GM18507 (cell line): ENCODE measurements around the gene CDKN2B.
"Not testable (repeated sequence)": the region's sequence is repeated elsewhere in the genome, so short reads cannot be mapped to it uniquely, and the experiment has no call there.

ENCODE experiments used
- DNase-seq: peaks from one replicate; pipeline ENCODE4 v3.0.0; 2011; ENCODE audit warnings: low read depth; ENCODE audit not compliant: insufficient read length; ENCODE audit errors: extremely low spot score
- FAIRE-seq: peaks from 2 replicates; lab custom pipeline; 2011; peaks lifted over from hg19 to GRCh38; lab: Jason Lieb, UNC

The CDKN2B gene

DNA sequence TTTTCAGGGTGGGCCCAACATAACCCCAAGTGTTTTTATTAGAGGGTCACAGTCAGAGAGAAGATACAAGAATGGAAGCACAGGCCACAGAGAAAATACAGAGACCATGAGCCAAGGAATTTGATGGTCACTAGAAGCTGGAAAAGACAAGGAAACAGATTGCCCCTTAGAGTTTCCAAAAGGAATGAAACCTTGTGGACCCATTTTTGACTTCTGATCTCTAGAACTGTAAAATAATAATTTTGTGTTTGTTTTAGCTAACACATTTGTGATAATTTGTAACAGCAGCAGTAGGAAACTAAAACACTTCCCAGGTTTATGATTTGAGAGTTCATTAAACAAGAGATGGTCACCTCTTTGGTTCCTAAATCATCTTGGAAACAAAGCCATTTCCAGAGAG is 36.7 kb downstream of the CDKN2B start:
- DNase-seq: no peak
- FAIRE-seq: no peak

DNA sequence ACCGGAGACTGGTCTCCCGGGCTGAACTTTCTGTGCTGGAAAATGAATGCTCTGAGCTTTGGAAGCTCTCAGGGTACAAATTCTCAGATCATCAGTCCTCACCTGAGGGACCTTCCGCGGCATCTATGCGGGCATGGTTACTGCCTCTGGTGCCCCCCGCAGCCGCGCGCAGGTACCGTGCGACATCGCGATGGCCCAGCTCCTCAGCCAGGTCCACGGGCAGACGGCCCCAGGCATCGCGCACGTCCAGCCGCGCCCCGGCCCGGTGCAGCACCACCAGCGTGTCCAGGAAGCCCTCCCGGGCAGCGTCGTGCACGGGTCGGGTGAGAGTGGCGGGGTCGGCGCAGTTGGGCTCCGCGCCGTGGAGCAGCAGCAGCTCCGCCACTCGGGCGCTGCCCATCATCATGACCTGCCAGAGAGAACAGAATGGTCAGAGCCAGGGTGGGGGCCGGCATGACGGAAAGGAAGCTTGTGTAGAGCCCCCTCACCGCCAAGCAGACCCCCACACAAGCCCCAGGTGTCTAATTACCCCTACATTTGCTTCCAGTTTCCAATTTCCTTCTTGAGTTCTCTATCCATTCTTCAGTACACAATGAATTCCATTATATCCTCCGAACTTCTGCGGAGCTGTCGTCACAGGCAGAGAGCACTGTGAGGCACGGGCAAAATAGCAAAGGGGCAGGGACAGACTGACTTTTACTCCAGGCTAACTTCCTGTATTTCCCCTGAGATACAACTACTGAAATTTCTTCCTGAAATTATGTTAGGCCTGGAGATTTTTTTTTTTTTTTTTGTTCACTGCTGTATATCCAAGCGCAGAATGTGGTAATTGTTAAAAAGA is 38.1 kb downstream of the CDKN2B start:
- FAIRE-seq: no peak
- DNase-seq: no peak

DNA sequence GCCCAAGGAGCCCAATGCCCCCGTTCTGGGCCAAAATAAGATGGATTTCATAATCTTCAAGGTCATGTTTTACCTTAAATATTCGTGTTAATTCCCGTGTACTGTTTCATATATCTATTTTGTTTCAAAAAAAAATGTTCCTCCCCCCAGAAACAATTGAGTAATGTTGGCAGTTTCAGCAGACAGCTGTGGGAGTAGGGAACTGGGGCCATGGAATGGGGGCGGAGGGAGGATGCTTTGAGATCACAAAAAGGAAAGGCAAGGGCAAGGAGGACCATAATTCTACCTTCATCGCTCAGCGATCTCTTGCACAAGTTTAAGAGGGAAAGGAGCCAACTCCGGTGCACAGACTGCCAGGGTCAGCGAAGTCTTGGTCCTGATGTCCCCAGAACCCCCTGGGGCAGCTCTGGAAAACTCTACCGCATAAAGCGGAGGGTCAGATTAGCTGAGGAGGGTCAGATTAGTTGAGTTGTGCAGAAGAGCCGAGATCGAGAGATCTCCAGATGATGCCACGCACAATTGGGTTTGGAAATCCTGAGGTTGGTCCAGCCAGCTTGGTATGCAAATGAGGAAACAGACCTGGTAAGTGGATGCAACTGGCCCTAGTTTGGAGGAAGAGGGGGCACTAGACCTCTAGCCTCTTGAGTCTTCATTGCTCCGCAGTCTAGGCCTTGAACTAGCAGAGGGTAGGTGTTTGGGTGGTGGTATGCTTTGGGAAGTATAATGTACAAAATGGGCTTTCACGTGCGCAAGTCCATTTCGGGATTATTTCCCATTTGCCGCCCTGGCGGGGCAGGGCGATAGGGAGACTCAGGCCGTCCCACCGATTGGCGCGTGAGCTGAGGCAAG is 38.9 kb downstream of the CDKN2B start:
- no peak for FAIRE-seq
- DNase-seq: no peak

DNA sequence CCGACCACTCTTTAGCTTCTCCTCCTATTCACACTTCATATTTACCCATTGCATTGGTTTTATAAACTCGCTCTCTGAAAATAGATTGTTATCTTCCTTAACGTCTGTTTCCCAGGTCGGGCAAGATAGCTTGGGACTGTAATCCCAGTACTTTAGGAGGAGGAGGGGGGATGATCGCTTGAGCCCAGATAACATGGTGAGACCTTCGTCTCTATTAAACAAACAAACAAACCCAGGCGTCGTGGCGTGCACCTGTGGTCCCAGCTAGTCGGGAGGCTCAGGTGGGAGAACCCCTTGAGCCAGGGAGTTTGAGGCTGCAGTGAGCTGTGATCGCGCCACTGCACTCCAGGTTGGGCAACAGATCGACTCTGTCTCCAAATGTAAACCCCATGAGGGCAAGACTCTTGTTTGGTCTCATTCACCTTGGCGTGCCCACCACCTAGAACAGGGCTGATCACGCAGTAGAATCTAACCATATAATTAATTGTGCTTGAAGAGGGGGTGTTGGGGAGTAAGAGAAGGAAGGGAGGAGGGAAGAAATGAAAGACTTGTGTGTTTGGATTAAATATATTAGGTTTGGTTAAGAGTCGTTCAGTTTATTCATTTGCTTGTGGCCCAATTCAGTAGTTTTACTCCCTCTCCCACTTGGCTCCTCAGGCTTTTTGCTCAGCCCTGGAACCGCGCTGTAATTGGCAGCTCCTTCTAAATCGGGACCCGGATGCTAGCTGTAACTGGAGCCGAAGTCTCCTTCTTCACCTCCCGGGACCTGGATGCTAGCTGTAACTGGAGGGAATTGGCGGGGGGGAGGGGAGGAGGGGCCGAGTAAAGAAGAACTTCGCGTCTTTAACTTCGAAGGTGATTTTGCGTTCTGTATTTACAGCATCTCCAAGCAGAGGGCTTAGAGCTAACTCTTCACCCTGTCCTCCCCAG is 39.8 kb downstream of the CDKN2B start:
- FAIRE-seq (no peak), DNase-seq (no peak)

DNA sequence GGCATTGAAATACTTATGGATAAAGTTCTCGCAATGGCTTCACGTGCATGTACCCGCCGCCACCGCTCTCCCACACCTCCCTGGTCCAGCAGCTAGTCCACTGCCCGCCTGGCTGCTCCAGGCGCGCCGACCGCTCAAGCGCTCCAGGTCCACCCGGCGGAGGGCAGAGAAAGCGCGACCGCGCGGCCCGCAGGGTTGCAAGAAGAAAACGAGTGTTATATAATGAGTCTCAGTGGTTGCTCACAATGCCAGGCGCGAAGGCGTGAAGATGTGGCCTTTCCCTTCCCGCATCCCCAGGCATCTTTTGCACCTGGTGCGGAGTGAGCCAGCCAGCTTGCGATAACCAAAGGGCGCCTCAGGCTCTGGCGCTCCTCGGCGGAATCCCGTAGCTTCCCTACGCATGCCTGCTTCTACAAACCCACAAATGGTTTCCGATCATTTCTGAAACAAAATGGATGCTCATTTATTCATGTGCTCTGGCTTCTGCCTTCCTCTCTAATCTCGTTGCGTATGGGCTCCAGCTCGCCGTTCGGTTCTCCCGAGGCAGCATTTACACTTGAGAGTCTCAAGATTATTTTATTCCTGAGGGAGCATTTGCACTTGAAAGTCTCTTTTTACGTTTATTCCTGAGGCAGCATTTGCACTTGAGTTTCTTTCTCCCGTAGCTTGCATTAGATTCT is 40.6 kb downstream of the CDKN2B start:
- DNase-seq (no peak), FAIRE-seq (no peak)

DNA sequence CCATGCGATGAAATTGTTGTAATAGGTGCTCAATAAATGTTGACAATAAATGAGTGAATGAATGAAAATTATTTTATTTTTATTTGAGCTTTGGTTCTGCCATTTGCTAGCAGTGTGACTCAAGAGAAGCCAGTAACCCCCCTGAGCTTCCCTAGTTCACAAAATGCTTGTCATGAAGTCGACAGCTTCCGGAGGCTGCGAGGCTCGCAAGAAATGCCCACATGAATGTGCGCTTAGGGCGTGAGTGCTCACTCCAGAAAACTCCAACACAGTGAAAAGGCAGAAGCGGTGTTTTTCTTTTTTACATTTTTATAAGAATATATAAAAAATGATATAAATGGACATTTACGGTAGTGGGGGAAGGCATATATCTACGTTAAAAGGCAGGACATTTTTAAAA is 41.4 kb downstream of the CDKN2B start:
- DNase-seq (no peak), FAIRE-seq (no peak)

DNA sequence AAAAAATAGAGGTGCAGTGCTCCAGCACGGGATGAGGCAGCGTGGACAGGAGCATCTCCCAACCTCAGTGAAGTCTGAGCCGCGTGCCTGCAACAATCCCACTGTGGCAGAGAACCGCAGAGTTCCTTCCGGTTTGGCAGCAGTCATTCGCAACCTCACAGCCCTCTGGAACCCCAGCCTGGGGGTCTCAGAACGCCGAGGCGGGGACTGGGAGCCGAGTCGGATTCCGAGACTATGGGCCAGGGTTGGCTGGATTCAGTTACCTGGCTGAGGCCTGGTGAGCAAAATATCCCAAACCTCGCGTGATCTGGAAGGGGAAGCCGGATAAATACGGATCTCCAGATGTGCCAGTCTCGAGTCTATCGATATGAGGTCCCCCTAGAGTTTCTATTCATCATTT is 41.9 kb downstream of the CDKN2B start:
- DNase-seq (no peak), FAIRE-seq (no peak)

DNA sequence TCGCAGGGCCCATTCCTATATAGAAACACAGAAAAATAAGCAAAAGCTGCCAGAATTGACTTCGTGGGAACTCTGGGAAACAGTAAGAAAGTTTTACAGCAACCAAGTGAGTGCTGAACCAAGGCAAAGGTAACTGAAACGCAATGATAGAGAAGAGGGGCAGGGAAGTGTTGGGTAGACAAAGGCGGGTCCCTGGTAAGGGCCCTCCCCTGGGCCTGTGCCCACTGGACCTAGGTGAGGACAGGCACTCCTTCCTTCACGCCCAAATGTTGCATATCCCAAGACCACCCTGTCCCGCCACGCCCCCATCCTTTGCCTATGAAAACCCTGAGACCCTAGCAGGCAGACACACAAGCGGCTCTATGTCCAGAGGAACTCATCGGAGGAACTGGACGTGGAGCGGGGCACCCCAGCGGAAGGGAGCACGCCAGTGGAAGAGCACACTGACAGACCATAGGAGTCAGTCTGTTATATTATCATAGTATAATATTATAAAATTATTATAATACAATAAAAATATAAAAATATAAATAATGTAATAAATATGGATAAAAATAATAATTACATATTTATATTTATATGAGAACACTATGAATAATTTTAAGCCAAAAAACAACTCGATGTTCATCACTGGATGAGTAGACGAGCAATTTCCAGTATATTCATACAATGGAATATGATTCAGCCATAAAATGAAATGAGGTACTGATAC is 42.8 kb downstream of the CDKN2B start:
- DNase-seq: no peak
- FAIRE-seq: no peak

DNA sequence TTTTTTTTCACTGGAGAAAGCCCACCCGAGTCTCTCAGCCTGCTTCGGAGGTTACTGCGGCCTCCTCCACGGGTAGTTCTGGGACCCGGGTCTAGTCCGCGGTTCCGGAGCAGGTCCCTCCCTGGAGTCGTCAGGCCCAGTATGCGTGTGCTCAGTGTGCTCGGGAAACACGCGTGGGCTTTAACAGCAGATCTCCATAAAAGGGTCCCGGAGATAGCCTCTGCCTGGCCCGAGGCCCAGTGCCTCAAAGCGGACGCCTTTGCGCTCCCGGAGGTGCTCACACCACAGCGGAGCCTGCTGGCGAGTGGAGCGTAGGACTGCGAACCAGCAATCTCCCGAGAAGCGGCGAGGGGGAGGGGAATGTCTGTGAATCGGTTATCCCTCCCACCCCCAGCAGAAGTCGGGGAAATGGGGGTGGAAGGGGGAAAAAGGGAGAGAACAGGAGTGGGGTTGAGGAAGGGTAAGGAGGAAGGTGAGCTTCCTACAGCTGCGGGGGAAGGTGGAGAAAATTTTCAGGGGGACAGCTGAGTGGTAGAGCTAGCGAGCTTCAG is 43.6 kb downstream of the CDKN2B start:
- peak; percentile 39 for DNase-seq
- FAIRE-seq: peak; percentile 70

DNA sequence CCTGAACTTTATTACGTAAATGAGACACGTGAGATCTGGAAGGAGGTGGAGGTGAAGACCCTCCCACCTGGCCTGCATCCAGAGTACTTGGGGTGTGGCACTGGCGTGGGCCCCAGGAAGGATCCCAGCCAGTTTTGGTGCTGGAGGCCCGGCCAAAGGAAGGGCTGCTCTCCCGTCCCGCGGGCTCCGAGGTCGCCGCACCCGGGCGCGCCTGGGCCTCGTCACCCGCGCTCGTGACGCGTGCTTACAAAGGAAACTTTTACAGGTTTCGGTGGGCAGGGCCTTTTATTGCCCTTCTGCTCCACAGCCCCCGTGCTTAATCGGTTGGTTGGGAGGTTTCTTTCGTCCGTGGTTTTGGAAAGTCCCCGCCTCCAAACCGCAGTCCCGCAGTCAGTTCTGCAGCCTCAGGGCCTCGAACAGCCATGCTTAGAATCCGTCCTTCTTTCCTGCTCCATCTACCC is 44.1 kb downstream of the CDKN2B start:
- DNase-seq (no peak), FAIRE-seq (peak; percentile 66)

DNA sequence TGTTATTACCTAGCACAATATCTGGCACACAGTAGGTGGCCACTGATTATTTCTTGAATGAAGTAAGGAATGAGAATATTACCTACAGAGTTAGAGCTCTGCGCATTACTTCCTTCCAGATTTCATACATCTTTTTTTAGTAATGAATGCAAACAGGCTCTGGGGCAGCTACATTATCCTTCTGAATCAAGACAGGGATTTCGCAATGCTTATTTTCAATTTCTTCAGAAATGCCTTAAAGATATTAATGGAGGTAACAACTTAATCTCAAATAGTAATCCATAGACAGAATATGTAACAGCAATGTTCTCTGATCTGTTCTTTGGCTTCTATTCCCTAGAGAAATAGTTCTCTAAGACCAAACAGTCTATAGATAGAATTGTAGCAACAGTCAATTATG is 47.5 kb downstream of the CDKN2B start:
- DNase-seq: no peak

DNA sequence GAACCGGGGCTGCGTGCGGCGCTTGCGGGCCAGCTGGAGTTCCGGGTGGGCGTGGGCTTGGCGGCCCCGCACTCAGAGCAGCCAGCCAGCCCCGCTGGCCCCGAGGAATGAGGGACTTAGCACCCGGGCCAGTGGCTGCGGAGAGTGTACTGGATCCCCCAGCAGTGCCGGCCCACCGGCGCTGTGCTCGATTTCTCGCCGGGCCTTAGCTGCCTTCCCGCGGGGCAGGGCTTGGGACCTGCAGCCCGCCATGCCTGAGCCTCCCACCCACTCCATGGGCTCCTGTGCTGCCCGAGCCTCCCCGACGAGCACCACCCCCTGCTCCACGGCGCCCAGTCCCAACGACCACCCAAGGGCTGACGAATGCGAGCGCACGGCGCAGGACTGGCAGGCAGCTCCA is 49.8 kb downstream of the CDKN2B start:
- FAIRE-seq, DNase-seq: not testable (repeated sequence)

More for the DNA sequence above, 47.5 kb downstream of the CDKN2B start:
- FAIRE-seq: no peak

DNA sequence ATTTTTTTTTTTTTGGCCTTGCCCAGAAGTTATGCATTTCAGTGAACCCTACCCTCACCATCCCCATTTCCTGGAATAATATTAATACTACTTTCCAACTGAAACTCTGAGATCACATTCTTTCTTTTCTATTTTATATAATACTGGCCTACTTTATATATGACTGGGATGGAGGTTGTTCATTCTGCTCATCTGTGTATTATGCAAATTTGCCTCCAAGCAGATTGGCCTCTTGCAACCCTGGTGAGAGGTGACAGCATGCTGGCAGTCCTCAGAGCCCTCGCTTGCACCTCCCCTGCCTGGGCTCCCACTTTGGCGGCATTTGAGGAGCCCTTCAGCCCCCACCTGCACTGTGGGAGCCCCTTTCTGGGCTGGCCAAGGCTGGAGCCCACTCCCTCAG is 50.3 kb downstream of the CDKN2B start:
- FAIRE-seq (no peak), DNase-seq (no peak)
